ENCODE measurements around the gene NCAM1.

NCAM1 gene

DNA sequence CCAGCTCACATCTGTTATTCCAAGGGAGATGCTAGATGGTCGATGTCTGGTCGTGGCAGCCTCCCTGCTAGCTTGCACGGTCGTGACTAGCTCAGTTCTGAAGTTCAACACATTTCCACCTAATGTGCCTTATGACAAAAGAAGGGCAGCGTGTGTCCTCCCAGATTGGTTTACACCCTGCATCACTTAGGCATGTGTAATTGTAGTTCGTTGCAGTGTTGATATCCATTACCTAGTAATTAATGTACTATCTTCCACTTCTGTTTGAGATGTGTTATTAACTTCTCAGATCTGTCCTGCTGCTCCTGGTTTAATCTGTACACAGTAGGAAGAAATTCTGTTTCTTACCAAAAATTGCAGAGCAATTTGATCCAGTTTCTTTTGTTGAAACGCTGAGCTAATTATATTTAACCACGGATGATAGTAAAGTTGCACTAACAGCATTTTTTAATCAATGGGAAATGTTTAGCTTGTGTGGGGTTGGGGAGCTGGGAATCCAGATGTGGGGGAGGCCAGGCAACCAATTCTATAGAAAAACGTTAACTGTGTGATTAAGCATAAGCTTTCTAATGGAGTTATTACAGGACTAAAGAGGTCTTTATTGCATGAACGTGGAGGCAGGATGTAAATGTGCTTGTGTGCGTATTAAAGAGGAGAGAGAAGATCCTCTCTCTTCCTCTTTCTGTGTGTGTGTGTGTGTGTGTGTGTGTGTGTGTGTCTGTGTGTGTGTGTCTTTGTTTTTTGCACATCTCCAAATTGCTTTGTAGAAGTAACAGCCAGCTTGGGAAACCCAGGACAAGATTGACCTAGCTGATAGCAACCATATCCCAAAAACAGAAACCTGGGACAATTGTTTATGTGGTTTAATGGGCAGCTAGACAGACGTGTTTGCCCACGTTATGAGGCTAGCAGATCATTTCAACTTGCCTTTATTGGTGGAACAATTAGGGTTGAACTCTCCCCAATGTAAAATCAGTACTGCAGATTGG lies 207.4 kb downstream of the NCAM1 start:
- DNase-seq (ENCODE audit: low read depth), result no peak

DNA sequence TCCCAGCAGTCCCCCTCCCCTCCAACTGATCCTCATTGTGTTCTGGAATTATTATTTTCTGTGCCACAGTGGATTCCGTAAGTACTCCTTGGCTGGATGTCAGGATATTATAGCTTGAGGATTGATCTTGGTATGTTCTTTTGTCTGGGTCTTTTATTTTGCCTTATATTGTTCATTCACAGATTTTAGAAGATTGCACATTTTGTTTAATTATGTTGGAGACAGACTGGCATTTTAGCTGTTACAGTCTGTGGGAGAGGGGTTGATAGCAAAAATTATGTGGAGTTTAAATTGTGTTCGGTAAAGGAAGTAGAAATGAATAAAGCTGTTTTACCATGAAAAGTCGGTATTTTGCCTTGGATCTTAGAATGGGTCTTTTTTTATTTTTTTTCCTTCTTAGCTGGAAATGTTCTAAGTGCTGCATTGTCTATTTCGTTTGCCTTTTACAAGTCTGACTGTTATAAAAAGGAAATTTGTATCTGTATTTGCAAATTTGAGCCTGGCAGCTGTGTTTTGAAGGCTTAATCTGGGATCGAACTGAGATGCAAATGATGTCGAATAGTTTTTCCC lies 211.2 kb downstream of the NCAM1 start:
- DNase-seq (ENCODE audit: low read depth), result no peak

DNA sequence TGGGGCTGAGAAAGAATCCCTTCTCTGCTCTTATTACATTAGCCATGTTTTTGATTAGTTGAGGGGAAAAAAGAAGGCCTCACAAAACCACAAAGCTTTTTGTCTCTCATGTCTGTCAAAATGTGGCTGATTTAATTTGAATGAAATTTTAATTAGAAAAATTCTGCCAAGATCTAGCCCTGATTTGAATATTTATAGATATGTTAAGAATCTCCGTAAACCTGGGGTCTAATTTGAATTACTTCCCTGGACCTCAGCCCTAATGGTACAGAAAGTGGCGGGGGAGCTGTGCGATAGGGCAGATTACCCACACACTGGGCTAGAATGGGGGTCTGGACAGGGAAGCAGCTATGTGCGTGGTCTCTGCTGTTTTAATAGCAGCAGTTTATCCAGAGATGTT lies 211.9 kb downstream of the NCAM1 start:
- DNase-seq (ENCODE audit: low read depth), result no peak

GRCh38 chr11:113174882-113175281 lies 213.7 kb downstream of the NCAM1 start:
- DNase-seq (ENCODE audit: low read depth), result no peak

- peak; percentile 76 for DNase-seq (ENCODE audit: low read depth)
Observed at GRCh38 chr11:113176599-113177360, 215.6 kb downstream of the NCAM1 start.

- no peak for DNase-seq (ENCODE audit: low read depth)
Observed at GRCh38 chr11:113177671-113178070, 216.5 kb downstream of the NCAM1 start.

GRCh38 chr11:113178381-113179070 lies 217.3 kb downstream of the NCAM1 start:
- DNase-seq (ENCODE audit: low read depth), result no peak

DNA sequence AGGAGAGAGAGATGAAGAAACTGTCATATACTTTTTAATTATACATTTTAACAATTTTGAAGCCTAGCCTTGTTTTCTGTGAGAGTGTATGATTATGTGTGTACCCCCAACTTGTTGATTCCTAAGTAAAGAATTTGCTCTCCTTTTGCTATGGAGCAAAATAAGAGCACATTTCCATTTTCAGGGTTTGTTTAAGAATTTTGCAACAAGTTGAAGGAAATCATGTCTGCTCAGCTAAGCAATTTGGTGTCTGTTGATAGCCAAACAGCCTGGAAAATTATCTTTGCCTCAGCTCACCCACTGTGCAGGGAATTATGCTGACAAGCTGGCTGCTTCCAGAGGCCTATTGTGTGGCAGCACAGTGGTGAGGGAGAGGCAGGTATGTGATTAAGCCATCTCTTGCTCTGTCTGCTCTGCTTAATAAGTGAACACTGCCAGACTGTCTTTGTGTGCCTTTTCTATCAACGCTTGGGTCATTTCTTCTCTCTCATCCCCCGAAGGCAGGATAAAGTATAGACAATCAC lies 218.0 kb downstream of the NCAM1 start:
- DNase-seq (ENCODE audit: low read depth), result no peak

- no peak for DNase-seq (ENCODE audit: low read depth)
Observed at GRCh38 chr11:113181094-113181493, 219.9 kb downstream of the NCAM1 start.

DNA sequence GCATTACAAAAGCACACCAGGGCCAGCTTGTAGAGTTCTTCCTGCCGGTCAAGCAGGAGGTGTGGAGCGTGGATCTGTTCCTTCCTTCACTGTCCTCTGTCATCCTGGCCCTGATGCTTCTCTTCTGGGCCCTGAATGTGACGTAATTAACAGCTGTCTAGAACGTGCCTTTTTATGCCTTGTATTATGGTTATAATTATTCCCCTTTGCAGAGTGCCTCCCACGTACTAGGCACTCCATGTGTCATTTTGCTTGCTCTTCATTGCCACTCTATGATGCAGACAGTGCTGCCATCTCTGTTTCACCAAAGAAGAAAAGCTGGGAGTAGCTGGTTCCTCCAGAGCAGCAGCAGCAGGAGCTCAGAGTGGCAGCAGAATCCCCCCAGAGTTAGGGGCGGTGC lies 221.1 kb downstream of the NCAM1 start:
- DNase-seq (ENCODE audit: low read depth), result no peak

GRCh38 chr11:113184498-113184897 lies 223.3 kb downstream of the NCAM1 start:
- DNase-seq (ENCODE audit: low read depth), result peak; percentile 75

DNA sequence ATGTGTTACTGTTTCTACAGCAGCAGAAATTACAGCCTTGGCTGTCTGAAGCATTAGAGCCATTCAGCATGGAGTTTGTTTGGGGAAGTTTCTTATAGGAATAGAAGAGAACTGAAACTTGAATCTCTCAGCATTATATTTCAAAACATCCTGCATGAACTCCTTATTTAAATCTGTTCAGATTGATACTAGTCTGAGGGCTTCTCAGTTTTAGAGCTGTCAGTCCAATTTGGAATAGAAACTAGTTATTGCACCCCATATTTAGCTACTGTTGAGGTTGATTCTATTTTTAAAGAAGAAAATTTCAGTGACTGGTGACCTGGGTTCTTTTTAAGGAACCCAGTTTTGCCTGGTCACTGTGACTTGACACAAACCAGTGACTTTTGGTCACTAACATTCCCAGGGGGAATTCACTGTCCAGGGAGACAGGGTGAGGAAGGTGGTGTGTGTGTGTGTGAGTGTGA lies 227.2 kb downstream of the NCAM1 start:
- no peak for DNase-seq (ENCODE audit: low read depth)

- DNase-seq (ENCODE audit: low read depth), result peak; percentile 66
Observed at GRCh38 chr11:113189909-113190667, 228.9 kb downstream of the NCAM1 start.

DNA sequence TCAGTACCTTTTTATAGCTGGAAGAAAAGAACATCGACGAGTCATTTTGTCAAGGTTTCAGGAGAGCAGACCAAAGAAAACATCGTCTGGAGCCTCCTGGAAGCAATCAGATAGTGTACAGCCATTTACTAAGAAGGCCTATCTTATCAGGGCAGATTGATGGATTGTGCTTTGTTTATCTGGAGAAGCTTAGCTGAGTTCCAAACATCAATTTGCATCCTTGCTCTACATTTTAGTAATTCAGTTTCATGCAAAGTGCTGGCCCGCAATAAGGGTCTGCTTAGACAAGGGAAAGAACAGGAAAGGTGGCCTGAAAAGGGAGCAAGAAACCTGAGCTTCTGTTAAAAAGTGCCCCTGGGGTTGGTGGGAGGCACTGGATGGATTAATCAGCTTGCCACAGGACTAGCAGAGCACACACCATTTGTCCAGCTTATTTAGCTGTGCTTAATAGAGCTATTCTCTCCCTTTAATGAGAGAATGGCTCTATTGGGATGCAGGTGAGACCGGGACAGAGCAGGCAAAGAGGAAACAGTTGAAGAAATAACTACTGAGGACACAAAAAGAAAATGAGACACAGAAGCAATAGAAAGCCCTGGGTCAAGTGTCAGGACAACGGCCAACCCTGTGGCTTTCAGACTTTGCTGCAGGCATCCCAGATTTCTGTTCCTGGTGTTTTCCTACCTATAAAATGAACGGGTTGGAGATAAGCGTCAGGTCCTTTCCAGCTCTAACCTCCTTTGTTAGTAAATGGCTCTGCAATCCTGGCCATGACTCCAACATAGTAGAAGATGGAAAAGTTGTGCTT lies 231.1 kb downstream of the NCAM1 start:
- DNase-seq (ENCODE audit: low read depth), result no peak

DNA sequence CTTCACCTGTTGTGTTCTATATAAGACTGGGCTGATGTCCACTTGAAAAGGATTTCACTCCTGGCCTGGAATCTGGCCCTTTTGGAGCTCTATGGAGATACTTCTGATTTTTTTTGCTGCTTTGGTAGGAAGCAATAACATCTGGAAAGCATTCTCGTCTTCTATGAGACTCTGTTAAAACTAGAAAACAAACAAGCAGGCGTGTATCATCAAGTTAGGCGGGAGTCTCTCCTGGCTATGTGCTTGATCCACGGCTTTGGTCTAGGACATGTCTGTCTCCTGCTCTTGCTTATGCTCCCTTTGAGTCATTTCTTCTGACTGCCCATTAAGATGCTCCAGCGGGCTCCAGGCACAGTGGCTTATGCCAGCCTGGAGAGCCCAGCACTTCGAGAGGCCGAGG lies 231.8 kb downstream of the NCAM1 start:
- peak; percentile 36 for DNase-seq (ENCODE audit: low read depth)

- DNase-seq (ENCODE audit: low read depth), result no peak
Observed at GRCh38 chr11:113193946-113194345, 232.7 kb downstream of the NCAM1 start.

GRCh38 chr11:113195728-113196127 lies 234.5 kb downstream of the NCAM1 start:
- no peak for DNase-seq (ENCODE audit: low read depth)

GRCh38 chr11:113197446-113197845 lies 236.2 kb downstream of the NCAM1 start:
- no peak for DNase-seq (ENCODE audit: low read depth)

GRCh38 chr11:113198972-113199661 lies 237.9 kb downstream of the NCAM1 start:
- DNase-seq (ENCODE audit: low read depth), result no peak
